Measurements from ENCODE around the gene TAF4B.

DNA sequence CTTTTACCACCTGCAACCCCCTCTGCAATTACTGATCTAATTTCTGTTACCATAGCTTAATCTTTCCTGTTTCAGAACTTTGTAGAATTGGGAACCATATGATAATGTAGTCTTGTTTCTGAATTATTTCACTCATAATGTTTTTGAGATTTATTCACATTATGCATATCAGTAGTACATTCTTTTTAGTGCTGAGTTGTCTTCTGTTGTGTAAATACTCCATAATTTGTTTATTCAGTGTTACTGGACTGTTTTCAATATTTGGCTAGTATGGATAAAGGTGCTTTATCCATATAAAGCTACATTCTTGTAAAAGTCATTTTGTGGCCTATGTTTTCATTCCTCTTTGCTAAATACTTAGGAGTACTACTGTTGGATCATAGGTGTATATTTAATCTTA is 152.5 kb downstream of the TAF4B start:
- TF ChIP-seq, protein P1, sequence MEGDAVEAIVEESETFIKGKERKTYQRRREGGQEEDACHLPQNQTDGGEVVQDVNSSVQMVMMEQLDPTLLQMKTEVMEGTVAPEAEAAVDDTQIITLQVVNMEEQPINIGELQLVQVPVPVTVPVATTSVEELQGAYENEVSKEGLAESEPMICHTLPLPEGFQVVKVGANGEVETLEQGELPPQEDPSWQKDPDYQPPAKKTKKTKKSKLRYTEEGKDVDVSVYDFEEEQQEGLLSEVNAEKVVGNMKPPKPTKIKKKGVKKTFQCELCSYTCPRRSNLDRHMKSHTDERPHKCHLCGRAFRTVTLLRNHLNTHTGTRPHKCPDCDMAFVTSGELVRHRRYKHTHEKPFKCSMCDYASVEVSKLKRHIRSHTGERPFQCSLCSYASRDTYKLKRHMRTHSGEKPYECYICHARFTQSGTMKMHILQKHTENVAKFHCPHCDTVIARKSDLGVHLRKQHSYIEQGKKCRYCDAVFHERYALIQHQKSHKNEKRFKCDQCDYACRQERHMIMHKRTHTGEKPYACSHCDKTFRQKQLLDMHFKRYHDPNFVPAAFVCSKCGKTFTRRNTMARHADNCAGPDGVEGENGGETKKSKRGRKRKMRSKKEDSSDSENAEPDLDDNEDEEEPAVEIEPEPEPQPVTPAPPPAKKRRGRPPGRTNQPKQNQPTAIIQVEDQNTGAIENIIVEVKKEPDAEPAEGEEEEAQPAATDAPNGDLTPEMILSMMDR (IDR thresholded peaks at IDR 0.05; ENCODE audit: borderline replicate concordance, extremely low read depth, low read length, poor library complexity, severe bottlenecking) = no peak
- TF ChIP-seq EZH2 (IDR thresholded peaks at IDR 0.05; ENCODE audit: borderline replicate concordance, low read depth, low read length, severe bottlenecking) = no peak
